Adrenal gland (tissue), 12 donors: ENCODE measurements around the gene SIT1. TPM values are rescaled to one million over a fixed set of nuclear protein-coding genes. Genes with fewer than 3 reads are reported as not detected.

ENCODE experiments used
- DNase-seq, 7 donors: peaks; one replicate each; pipeline ENCODE4 v3.0.0-alpha.2; 2019 to 2020
- H3K27ac ChIP-seq, 5 donors: fragments of 200-600 bp; sonication (generic) in 4 of 5; 1 replicate in 3 of 5; 2 replicates in 2 of 5; pipeline versions ENCODE4 v1.5.1 to v1.8.0; 2016 to 2020; ENCODE audit warnings: mild to moderate bottlenecking in 1 of 5
- H3K27me3 ChIP-seq: fragments of 200-600 bp; 2 replicates; pipeline ENCODE4 v1.8.0; 2021
- H3K36me3 ChIP-seq, 2 donors: fragments of 200-600 bp; replicated peaks in 1 of 2; 1 replicate in 1 of 2; 2 replicates in 1 of 2; pipeline versions ENCODE4 v1.5.1 to v1.8.0; 2018 to 2022
- H3K4me1 ChIP-seq, 2 donors: fragments of 200-600 bp; replicated peaks in 1 of 2; 1 replicate in 1 of 2; 2 replicates in 1 of 2; pipeline versions ENCODE4 v1.5.1 to v1.8.0; 2018 to 2021
- H3K4me3 ChIP-seq, 4 donors: fragments of 200-600 bp; sonication (generic) in 3 of 4; one replicate each; pipeline ENCODE4 v1.5.1; 2016 to 2018
- H3K9me3 ChIP-seq, 3 donors: fragments of 200-600 bp; sonication (generic) in 1 of 3; replicated peaks in 1 of 3; 1 replicate in 2 of 3; 2 replicates in 1 of 3; pipeline versions ENCODE4 v1.5.1 to v1.8.0; 2016 to 2021
- POLR2A ChIP-seq, 2 donors: fragments of 450-650 bp; IDR thresholded peaks; one replicate each; pipeline ENCODE4 v1.6.1; 2017; ENCODE audit warnings: antibody characterized with exemption in 2 of 2, mild to moderate bottlenecking in 2 of 2, moderate library complexity in 1 of 2
- WGBS, 4 donors: extraction: QIAGEN DNeasy Blood & Tissue Kit in 2 of 4; methylation state at CpG; one replicate each; pipeline versions ENCODE4 v1.1.5 to v1.1.7; 2013 to 2017; 5-methylcytosine and 5-hydroxymethylcytosine counted together
- intact Hi-C, 2 donors: fragments of 100-400 bp; cut with DNase I; formaldehyde crosslinking; loops; one replicate each; pipeline versions ENCODE4 v1.14.1 to v1.15.0; 2022 to 2023
- polyA plus RNA-seq, 3 donors: library from polyadenylated mRNA; stranded (reverse); fragments of 200-250 nt in 2 of 3; fragments of 350-450 nt in 1 of 3; fragmentation: Illumina TruSeq in 1 of 3; extraction: RNeasy Lipid Tissue Mini Kit (QIAGEN cat#74804) in 1 of 3; gene quantifications; one replicate each; pipeline ENCODE4 v1.2.3, GENCODE V29; 2013 to 2014
- total RNA-seq, 9 donors: library from RNA; depleted of rRNA in 4 of 9; stranded (reverse); fragments of >200 nt in 4 of 9; fragments of 120-200 nt in 1 of 9; fragmentation: NEBNext Ultra II Directional in 1 of 9; extraction: Animal tissue kit (Norgen Biotek cat#: 25700) in 1 of 9; gene quantifications; one replicate each; pipeline versions ENCODE4 v1.1.0 to v1.2.4, GENCODE V29; 2013 to 2023
- TF ChIP-seq, protein P1 (sequence below), 6 experiments: fragments of 450-650 bp in 4 of 6; fragments of 200-600 bp in 2 of 6; sonication (generic) in 1 of 6; IDR thresholded peaks; 1 replicate in 5 of 6; 2 replicates in 1 of 6; pipeline versions ENCODE4 v1.5.1 to v1.8.0; 2016 to 2021; ENCODE audit warnings: antibody characterized with exemption in 6 of 6, mild to moderate bottlenecking in 2 of 6, moderate library complexity in 1 of 6
- donor health status: healthy with polysubstance abuse.
- donor health status: Bipolar disorder and iron deficiency.
- donor health status: DM: yes; HTN: yes; CAD: no.
- donor health status: DM: no; HTN: no; CAD: no.
- donor health status: DM: no; HTN: no; CAD: no.
- donor health status: DM: yes; HTN: yes; CAD: no.

Gene SIT1
- total and polyA plus RNA-seq, 12 donors, result 0.06 to 2.1 (median 0.83) TPM; not detected in 2

DNA sequence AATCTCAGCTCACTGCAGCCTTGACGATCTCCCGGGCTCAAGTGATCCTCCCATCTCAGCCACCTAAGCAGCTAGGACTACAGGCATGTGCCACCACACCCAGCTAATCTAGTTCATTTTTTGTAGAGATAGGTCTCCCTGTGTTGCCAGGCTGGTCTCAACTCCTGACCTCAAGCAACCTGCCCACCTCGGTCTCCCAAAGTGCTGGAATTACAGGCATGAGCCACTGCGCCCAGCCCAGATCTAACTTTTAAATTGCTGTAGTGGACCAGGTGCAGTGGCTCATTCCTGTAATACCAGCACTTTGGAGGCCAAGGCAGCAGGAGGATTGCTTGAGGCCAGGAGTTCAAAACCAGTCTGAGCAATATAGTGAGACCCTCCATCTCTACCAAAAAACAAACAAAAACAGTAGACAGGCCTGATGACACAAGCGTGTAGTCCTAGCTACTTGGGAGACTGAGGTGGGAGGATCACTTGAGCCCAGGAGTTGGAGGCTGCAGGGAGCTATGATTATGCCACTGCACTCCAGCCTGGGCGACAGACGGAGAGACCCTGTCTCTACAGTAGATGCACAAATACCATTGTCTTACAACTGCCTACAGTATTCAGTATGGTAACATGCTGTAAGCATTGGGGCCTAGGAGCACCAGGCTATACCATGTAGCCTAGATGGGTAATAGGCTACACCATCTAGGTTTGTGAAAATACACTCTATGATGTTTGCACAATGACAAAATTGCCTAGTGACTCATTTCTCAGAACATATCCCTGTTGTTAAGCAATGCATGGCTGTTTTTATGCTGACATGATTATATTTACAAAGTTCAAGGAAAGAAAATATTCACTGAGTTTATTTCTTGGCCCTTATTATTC lies 1.5 kb upstream of the SIT1 start:
- 83 to 91% (median 87%) methylated on average over 6 to 7 of the region's 7 CpGs for WGBS, 4 donors
- DNase-seq, result peak in 1 of 7 donors; percentile 13
- Histone ChIP-seq H3K9me3 (no peaks in the 10 kb centered on the region), H3K27ac (peak overlapping the region in 1 of 5 donors; percentile 62), H3K36me3 (no peaks in the 10 kb centered on the region), H3K4me1 (peaks cover 5 to 14% of the 10 kb centered on the region in 2 donors), H3K4me3 (no peak overlapping the region), H3K27me3 (no peaks in the 10 kb centered on the region)
- intact Hi-C loops, result no loop called here
- TF ChIP-seq, protein P1, sequence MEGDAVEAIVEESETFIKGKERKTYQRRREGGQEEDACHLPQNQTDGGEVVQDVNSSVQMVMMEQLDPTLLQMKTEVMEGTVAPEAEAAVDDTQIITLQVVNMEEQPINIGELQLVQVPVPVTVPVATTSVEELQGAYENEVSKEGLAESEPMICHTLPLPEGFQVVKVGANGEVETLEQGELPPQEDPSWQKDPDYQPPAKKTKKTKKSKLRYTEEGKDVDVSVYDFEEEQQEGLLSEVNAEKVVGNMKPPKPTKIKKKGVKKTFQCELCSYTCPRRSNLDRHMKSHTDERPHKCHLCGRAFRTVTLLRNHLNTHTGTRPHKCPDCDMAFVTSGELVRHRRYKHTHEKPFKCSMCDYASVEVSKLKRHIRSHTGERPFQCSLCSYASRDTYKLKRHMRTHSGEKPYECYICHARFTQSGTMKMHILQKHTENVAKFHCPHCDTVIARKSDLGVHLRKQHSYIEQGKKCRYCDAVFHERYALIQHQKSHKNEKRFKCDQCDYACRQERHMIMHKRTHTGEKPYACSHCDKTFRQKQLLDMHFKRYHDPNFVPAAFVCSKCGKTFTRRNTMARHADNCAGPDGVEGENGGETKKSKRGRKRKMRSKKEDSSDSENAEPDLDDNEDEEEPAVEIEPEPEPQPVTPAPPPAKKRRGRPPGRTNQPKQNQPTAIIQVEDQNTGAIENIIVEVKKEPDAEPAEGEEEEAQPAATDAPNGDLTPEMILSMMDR (IDR thresholded peaks at IDR 0.05), result no peak
- no peak for TF ChIP-seq POLR2A (IDR thresholded peaks at IDR 0.05)

- intact Hi-C loops, result loop anchor here in 1 of 2 donors (5.0 kb wide), 1 partner anchor 42 kb away; the partner anchor contains the start of gene TESK1
- no peak overlapping the region for H3K27ac ChIP-seq
- no peaks in the 10 kb centered on the region for H3K36me3 ChIP-seq
- no peaks in the 10 kb centered on the region for H3K27me3 ChIP-seq
- H3K4me3 ChIP-seq, result no peak overlapping the region
- no peak for TF ChIP-seq POLR2A (IDR thresholded peaks at IDR 0.05)
- TF ChIP-seq, protein P1 (IDR thresholded peaks at IDR 0.05), result no peak
- no peaks in the 10 kb centered on the region for H3K9me3 ChIP-seq
- H3K4me1 ChIP-seq, result peaks cover 3 to 27% of the 10 kb centered on the region in 2 donors
- 66 to 82% (median 74%) methylated on average over 8 to 26 of the region's 26 CpGs for WGBS, 4 donors
- peak in 1 of 7 donors; percentile 52 for DNase-seq
Observed at GRCh38 chr9:35649431-35650340, 1.0 kb downstream of the SIT1 start.

DNA sequence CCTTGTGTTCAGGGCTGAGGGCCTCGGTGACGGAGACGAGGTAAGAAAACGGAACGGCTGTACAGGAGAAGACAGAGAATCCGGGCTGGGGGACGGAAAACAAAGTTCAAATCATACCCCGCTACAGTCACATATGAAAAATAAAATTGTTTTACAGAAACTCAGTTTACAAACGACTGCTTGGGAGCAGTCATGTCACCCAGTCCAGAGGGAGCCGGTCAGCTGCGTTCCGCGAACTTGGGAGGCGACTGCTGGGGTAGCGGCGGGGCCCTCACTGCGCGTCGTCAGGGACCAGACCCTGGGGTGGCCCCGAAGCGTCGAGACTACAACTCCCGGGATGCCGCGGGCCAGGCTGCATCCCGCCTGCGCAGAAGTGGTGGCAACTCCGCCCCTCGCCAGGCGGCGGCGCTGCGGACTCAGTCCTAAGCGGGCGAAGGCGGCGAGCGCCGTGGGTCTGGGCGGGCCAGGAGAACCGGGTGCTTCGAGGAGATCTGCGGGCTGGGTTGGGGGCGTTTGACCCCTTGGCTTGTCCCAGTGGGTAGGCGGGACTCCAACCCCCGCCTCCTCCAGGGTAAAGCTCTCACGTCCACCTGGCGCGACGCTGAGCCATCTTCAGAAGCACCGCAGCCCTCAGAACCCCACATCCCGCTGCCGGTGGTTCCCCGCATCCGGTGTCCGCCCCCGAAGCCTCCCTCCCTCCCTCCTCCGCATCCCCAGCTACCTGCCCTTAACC lies 4.0 kb downstream of the SIT1 start:
- Histone ChIP-seq H3K4me3 (peak overlapping the region; percentile 27 to 69 (median 58)), H3K9me3 (no peaks in the 10 kb centered on the region), H3K36me3 (no peaks in the 10 kb centered on the region), H3K27ac (peak overlapping the region; percentile 43 to 92 (median 79)), H3K4me1 (peaks cover 3 to 18% of the 10 kb centered on the region in 2 donors), H3K27me3 (no peaks in the 10 kb centered on the region)
- WGBS, 4 donors, result 0% methylated on average over 9 to 58 of the region's 58 CpGs
- peak; percentile 87 for TF ChIP-seq POLR2A (IDR thresholded peaks at IDR 0.05)
- TF ChIP-seq, protein P1 (IDR thresholded peaks at IDR 0.05), result peak; percentile 90 to 99 (median 93)
- DNase-seq, result peak; percentile 89 to 96 (median 95)
- intact Hi-C loops, result loop anchor here in 1 of 2 donors (5.0 kb wide), 1 partner anchor 39 kb away; the partner anchor contains the start of gene TESK1
